ENCODE data around the gene KAT2B.

KAT2B gene

GRCh38 chr3:20160230-20160629 lies 120.0 kb downstream of the KAT2B start:
- TF ChIP-seq CTCF (IDR thresholded peaks at IDR 0.05; ENCODE audit: low read depth, low read length), result no peak
- no peak overlapping the region for H3K4me3 ChIP-seq (ENCODE audit: low read depth, low read length)
- in situ Hi-C loops (cut with HindIII; ENCODE audit: low sequenced_read_pairs), result no loop called here
- no peak for DNase-seq (ENCODE audit: low read depth, low spot score)

GRCh38 chr3:20161714-20162113 lies 121.5 kb downstream of the KAT2B start:
- no peak overlapping the region for H3K4me3 ChIP-seq (ENCODE audit: low read depth, low read length)
- in situ Hi-C loops (cut with HindIII; ENCODE audit: low sequenced_read_pairs), result no loop called here
- TF ChIP-seq CTCF (IDR thresholded peaks at IDR 0.05; ENCODE audit: low read depth, low read length), result no peak
- no peak for DNase-seq (ENCODE audit: low read depth, low spot score)

GRCh38 chr3:20173844-20174410 lies 133.7 kb downstream of the KAT2B start:
- DNase-seq (ENCODE audit: low read depth, low spot score), result no peak
- TF ChIP-seq CTCF (IDR thresholded peaks at IDR 0.05; ENCODE audit: low read depth, low read length), result no peak
- no peak overlapping the region for H3K4me3 ChIP-seq (ENCODE audit: low read depth, low read length)
- in situ Hi-C loops (cut with HindIII; ENCODE audit: low sequenced_read_pairs), result no loop called here

GRCh38 chr3:20181276-20181675 lies 141.0 kb downstream of the KAT2B start:
- in situ Hi-C loops (cut with HindIII; ENCODE audit: low sequenced_read_pairs), result no loop called here
- no peak for TF ChIP-seq CTCF (IDR thresholded peaks at IDR 0.05; ENCODE audit: low read depth, low read length)
- no peak overlapping the region for H3K4me3 ChIP-seq (ENCODE audit: low read depth, low read length)
- DNase-seq (ENCODE audit: low read depth, low spot score), result no peak

- no peak for DNase-seq (ENCODE audit: low read depth, low spot score)
- in situ Hi-C loops (cut with HindIII; ENCODE audit: low sequenced_read_pairs), result no loop called here
- no peak overlapping the region for H3K4me3 ChIP-seq (ENCODE audit: low read depth, low read length)
- no peak for TF ChIP-seq CTCF (IDR thresholded peaks at IDR 0.05; ENCODE audit: low read depth, low read length)
Measured at GRCh38 chr3:20182206-20182605, 142.0 kb downstream of the KAT2B start.

- TF ChIP-seq CTCF (IDR thresholded peaks at IDR 0.05; ENCODE audit: low read depth, low read length), result no peak
- peak overlapping the region; percentile 97 for H3K4me3 ChIP-seq (ENCODE audit: low read depth, low read length)
- in situ Hi-C loops (cut with HindIII; ENCODE audit: low sequenced_read_pairs), result no loop called here
- DNase-seq (ENCODE audit: low read depth, low spot score), result peak; percentile 29
Measured at GRCh38 chr3:20185331-20185678, 145.1 kb downstream of the KAT2B start.
